Trophoblast cell (in vitro differentiated cells and primary cell): Measurements from ENCODE around the gene CUL3.

Source experiments
- DNase-seq, 2 donors: peaks; one replicate each; pipeline ENCODE4 v3.0.0-alpha.2; 2016
- H2AFZ ChIP-seq: 2 replicates; pipeline ENCODE4 v1.6.1; 2013; ENCODE audit warnings: low read length, moderate library complexity, mild to moderate bottlenecking; ENCODE audit not compliant: insufficient read depth, poor library complexity
- H2AK5ac ChIP-seq: 2 replicates; pipeline ENCODE4 v1.6.1; 2013; ENCODE audit warnings: mild to moderate bottlenecking, low read length
- H2BK120ac ChIP-seq: 2 replicates; pipeline ENCODE4 v1.6.1; 2013; ENCODE audit warnings: low read length, mild to moderate bottlenecking, moderate library complexity; ENCODE audit not compliant: insufficient read depth, poor library complexity
- H2BK12ac ChIP-seq: 2 replicates; pipeline ENCODE4 v1.6.1; 2013; ENCODE audit warnings: mild to moderate bottlenecking, low read length, moderate library complexity
- H2BK5ac ChIP-seq: 2 replicates; pipeline ENCODE4 v1.6.1; 2013; ENCODE audit warnings: low read length, low read depth, moderate library complexity, mild to moderate bottlenecking; ENCODE audit not compliant: poor library complexity
- H3K14ac ChIP-seq: 2 replicates; pipeline ENCODE4 v1.6.1; 2013; ENCODE audit warnings: mild to moderate bottlenecking, low read length
- H3K18ac ChIP-seq: 2 replicates; pipeline ENCODE4 v1.6.1; 2013; ENCODE audit warnings: mild to moderate bottlenecking, low read length
- H3K23ac ChIP-seq: 2 replicates; pipeline ENCODE4 v1.6.1; 2013; ENCODE audit warnings: low read length
- H3K27ac ChIP-seq: 2 replicates; pipeline ENCODE4 v1.5.1; 2013; ENCODE audit warnings: low read depth, mild to moderate bottlenecking, inconsistent platforms, low read length, moderate library complexity
- H3K27me3 ChIP-seq: 2 replicates; pipeline ENCODE4 v1.6.1; 2013; ENCODE audit warnings: inconsistent platforms, mild to moderate bottlenecking, low read length, moderate library complexity; ENCODE audit not compliant: insufficient read depth
- H3K36me3 ChIP-seq, 2 experiments: 1 replicate in 1 of 2; 2 replicates in 1 of 2; pipeline ENCODE4 v1.6.1; 2013; ENCODE audit warnings: low read length in 2 of 2, mild to moderate bottlenecking in 2 of 2, moderate library complexity in 1 of 2; ENCODE audit not compliant: insufficient read depth in 2 of 2, control insufficient read depth in 1 of 2
- H3K4ac ChIP-seq: 2 replicates; pipeline ENCODE4 v1.6.1; 2013; ENCODE audit warnings: low read depth, mild to moderate bottlenecking, low read length, moderate library complexity
- H3K4me1 ChIP-seq, 2 experiments: 1 replicate in 1 of 2; 2 replicates in 1 of 2; pipeline ENCODE4 v1.6.1; 2013; ENCODE audit warnings: low read length in 2 of 2, mild to moderate bottlenecking in 2 of 2, moderate library complexity in 1 of 2; ENCODE audit not compliant: insufficient read depth in 2 of 2, control insufficient read depth in 1 of 2
- H3K4me2 ChIP-seq: 2 replicates; pipeline ENCODE4 v1.6.1; 2013; ENCODE audit warnings: inconsistent platforms, mild to moderate bottlenecking, low read length, moderate library complexity
- H3K4me3 ChIP-seq: 2 replicates; pipeline ENCODE4 v1.5.1; 2013; ENCODE audit warnings: mild to moderate bottlenecking, low read depth, low read length, inconsistent platforms
- H3K79me1 ChIP-seq: one replicate; pipeline ENCODE4 v1.6.1; 2013; ENCODE audit warnings: low read length
- H3K79me2 ChIP-seq: 2 replicates; pipeline ENCODE4 v1.6.1; 2013; ENCODE audit warnings: low read length, mild to moderate bottlenecking; ENCODE audit not compliant: control insufficient read depth, insufficient read depth, poor library complexity
- H3K9ac ChIP-seq: 2 replicates; pipeline ENCODE4 v1.6.1; 2013; ENCODE audit warnings: mild to moderate bottlenecking, low read length
- H3K9me3 ChIP-seq: 2 replicates; pipeline ENCODE4 v1.6.1; 2013; ENCODE audit warnings: low read depth, mild to moderate bottlenecking, control low read depth, inconsistent platforms, low read length; ENCODE audit not compliant: insufficient read depth
- H4K12ac ChIP-seq: 2 replicates; pipeline ENCODE4 v1.6.1; 2013; ENCODE audit warnings: low read depth, mild to moderate bottlenecking, low read length, moderate library complexity
- H4K8ac ChIP-seq: 2 replicates; pipeline ENCODE4 v1.6.1; 2013; ENCODE audit warnings: low read depth, mild to moderate bottlenecking, low read length, moderate library complexity
- H4K91ac ChIP-seq: one replicate; pipeline ENCODE4 v1.6.1; 2013; ENCODE audit warnings: low read depth, mild to moderate bottlenecking, low read length, moderate library complexity
- WGBS: extraction: QIAGEN DNeasy Blood & Tissue Kit; methylation state at CpG from one replicate; pipeline ENCODE4 v1.1.7; 2013; ENCODE audit warnings: missing lambda C conversion rate; ENCODE audit not compliant: insufficient read length, insufficient coverage; ENCODE audit errors: extremely low coverage; 5-methylcytosine and 5-hydroxymethylcytosine counted together

The CUL3 gene

DNA sequence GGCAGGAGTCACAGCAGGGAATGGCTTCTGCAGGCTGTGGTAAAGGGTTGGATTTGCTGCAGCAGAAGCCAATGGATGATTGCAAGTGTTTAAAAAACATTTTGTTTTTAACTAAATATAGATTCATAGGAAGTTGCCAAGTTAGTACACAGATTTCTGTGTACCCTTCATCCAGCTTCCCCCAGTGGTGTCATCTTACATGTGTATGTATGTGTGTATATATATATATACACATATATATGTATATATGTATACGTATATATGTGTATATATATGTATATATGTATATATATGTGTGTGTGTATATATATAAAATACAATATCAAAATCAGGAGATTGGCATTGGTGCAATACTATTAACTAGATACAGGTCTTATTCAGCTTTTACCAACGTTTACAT, 164.1 kb downstream of the CUL3 start:
- no CpG with 5 or more reads among the region's 2 CpGs for WGBS
- no peaks in the 10 kb centered on the region for H3K79me1 ChIP-seq
- H3K4me2 ChIP-seq, result no peak overlapping the region

More for the DNA sequence above, 164.1 kb downstream of the CUL3 start:
- H4K91ac ChIP-seq, result no peak overlapping the region
- DNase-seq, result no peak
- H3K79me2 ChIP-seq, result no peaks in the 10 kb centered on the region
- H2BK12ac ChIP-seq, result no peak overlapping the region
- no peaks in the 10 kb centered on the region for H3K36me3 ChIP-seq
- no peak overlapping the region for H2AK5ac ChIP-seq
- H3K27me3 ChIP-seq, result no peaks in the 10 kb centered on the region
- H2BK120ac ChIP-seq, result no peak overlapping the region
- peaks cover 4% of the 10 kb centered on the region in 2 experiments for H3K4me1 ChIP-seq
- no peak overlapping the region for H3K23ac ChIP-seq
- H3K27ac ChIP-seq, result no peak overlapping the region
- H4K8ac ChIP-seq, result no peak overlapping the region
- no peak overlapping the region for H3K4ac ChIP-seq
- no peak overlapping the region for H4K12ac ChIP-seq
- H3K18ac ChIP-seq, result no peak overlapping the region
- H3K4me3 ChIP-seq, result no peak overlapping the region
- no peak overlapping the region for H3K9ac ChIP-seq
- H2BK5ac ChIP-seq, result no peak overlapping the region
- no peaks in the 10 kb centered on the region for H3K9me3 ChIP-seq
- no peak overlapping the region for H3K14ac ChIP-seq
- H2AFZ ChIP-seq, result no peak overlapping the region
